HG03139 (cell line): Measurements from ENCODE around the gene EN1.

Experiments
- ATAC-seq: cut with Tn5 transposase; IDR thresholded peaks from one replicate; pipeline ENCODE4 v1.9.1; 2021; ENCODE audit not compliant: unreplicated experiment

The EN1 gene

DNA sequence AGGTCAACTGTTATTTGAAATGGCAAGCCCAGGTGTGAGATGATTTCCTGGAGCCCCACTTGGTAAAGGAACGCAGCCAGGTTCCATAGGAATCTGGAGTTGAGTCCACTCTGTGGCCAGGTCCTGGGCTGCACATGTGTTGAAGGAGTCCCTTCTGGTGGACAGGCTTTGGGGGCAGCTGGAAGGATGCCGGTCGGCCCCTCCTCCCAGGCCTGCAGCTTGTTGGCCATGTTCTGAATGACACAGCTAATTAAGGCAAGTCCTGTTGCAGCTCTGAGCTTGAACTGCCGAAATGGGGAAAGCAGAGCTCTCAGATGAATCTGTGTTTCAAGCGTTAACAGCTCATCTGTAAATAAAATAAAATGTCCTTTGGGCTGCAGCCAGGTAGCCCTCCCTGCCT lies 23.8 kb downstream of the EN1 start:
- ATAC-seq: no peak

GRCh38 chr2:118822572-118822971 lies 24.9 kb downstream of the EN1 start:
- no peak for ATAC-seq

GRCh38 chr2:118822015-118822414 lies 25.4 kb downstream of the EN1 start:
- ATAC-seq: no peak

- ATAC-seq: no peak
These were observed 30.0 kb downstream of the EN1 start for GRCh38 chr2:118817469-118817868.

GRCh38 chr2:118816669-118817068 lies 30.8 kb downstream of the EN1 start:
- no peak for ATAC-seq

GRCh38 chr2:118815731-118816130 lies 31.7 kb downstream of the EN1 start:
- no peak for ATAC-seq

- ATAC-seq: no peak
These were observed 32.1 kb downstream of the EN1 start for GRCh38 chr2:118815314-118815713.

DNA sequence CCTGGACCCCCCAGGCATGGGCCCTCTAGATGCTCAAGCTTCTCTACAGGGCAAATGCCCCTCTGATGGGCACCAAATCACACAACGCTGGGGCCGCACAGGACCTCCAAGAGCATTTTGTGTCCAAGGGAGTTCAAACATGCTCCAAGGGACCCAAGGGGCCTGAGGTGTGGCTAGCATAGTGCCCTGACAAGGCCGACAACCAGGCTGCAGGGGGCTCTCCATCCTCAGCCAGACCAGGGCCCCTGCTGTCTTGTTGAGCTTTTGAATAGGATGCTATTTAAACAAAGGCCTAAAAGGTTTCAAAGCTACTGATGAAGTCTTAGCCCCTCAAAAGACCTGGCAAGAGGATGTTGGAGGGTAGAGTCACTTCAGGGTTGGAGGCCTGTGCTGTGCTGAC lies 33.1 kb downstream of the EN1 start:
- no peak for ATAC-seq

DNA sequence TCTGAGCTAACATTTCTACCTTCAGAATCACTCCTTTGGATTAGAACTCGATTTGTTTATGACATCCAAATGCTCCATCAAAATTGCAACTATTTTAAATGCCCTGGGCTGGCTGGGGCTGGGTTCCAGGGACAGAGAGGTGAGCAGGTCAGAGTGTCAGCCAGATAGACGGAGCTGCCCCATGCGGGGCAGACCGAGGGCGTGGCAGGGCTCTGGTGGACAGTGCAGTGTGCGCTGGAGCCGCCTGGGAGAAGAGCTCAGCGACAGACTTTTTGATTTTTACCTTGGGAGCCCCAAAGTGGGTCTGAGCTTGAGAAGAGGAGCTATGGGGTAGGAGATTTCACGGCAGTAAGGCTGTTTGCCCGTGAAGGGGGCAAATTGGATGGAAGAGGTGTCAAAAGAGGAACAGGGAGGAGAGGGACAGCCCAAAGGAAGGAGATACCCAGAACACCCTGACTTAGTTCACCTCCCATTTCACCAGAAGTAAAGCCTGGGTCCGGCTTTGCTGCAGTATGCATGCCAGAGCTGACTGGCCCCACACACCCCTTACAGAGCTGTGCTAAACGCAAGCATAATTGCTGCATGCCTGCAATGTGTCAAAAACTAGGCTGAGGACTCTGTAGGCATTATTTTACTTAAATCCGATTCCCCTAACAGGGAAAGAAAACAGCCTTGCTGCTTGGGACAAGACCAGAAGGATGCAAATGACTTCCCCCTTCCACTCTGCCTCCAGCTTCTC lies 33.7 kb downstream of the EN1 start:
- ATAC-seq: no peak

GRCh38 chr2:118813111-118813510 lies 34.3 kb downstream of the EN1 start:
- ATAC-seq: no peak

GRCh38 chr2:118812552-118812951 lies 34.9 kb downstream of the EN1 start:
- ATAC-seq: no peak

- ATAC-seq: no peak
These were observed 35.8 kb downstream of the EN1 start for GRCh38 chr2:118811514-118812115.

DNA sequence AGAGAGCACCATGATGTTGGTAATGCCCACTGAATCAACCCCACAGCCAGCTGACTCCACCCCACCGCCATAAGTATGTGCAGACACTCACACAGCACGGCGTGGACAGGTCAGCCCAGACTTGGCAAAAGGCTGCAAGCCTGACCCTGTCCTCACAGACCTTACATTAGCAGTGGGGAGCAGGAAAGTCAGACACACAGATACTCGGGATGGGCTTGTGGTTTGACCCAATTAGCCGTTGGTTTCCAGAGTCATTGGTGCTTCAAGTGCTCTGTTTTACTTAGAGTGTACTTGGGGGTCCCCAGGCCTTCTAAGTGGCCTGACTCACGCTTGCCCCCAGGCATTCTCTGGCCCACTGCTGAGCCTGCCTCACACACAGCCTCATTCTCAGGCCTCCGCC lies 36.7 kb downstream of the EN1 start:
- ATAC-seq: no peak

DNA sequence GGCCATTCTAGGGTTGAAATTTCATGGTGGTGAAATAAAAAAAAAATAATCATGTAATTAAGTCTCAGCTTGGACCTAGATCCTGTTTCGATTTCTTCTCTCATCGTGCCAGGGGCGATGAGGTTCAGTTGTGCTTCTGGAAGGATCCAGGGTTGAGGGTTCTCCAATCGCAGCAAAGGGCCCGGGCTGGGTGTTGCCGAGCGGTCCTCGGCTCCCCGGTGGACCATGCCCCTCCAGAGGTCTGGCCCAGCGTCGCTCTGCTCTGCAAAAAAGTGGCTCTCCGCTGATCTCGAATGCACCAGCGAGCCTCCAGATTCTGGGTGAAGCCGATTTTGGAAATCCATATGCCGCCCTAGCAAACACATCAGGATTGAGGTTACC lies 39.0 kb downstream of the EN1 start:
- no peak for ATAC-seq

DNA sequence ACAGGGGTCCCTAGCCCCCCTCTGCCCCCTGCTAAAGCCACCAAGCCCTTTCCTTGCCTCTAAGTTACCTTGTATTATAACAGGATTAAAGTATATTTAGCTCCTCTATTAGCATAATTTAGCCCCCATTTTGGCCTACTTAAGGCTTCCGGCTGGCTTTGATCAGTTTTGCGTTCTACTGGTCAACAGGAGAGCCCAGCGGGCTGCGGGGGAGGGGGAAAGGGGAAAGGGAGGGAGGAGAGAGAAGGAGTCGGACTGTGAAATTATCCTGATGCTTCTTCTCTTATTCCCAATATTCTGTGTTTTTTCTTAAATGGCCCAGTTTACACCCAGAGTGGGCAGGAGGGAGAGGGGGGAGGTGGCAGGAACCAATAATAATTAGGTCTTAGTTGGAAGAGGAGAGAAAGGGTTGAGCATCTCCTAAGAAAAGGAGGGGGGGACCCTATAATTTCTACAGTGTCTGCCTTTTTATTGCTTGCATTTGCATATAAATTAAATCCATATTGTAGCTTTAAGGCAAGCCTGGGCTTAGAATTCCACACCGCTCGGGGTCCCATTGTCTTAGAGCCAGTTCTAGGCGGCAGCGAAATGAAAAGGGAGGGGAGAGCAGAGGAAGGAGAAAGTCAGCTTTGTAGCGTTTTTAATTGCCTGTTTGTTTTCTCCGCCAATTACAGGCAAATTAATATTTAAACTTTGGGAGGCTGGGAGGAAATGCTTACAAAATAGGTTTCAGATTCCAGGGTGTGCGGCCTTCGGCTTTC lies 39.6 kb downstream of the EN1 start:
- ATAC-seq: no peak

GRCh38 chr2:118806797-118807667 lies 40.4 kb downstream of the EN1 start:
- ATAC-seq: no peak

- no peak for ATAC-seq
These were observed 42.3 kb downstream of the EN1 start for GRCh38 chr2:118805064-118805690.

DNA sequence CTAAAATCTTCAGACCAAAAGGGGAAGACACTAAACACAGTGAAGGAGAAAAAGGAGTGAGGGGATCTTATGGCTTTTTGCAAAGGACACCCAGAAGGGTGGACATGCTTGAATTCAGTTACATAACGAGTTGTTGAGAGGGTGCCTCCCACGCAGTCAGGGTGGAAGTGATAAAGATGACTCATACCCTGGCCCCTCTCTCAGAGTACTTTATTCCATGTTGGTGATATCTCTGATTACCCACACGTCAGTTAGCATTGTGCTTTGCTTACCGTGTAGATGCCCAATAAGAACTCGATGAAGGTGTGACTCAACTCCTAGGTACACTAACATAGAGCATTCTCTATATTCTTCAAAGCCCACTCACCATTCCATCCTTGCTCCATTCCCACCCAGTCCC lies 44.4 kb downstream of the EN1 start:
- ATAC-seq: no peak

GRCh38 chr2:118801151-118801550 lies 46.3 kb downstream of the EN1 start:
- ATAC-seq: no peak

- no peak for ATAC-seq
These were observed 46.7 kb downstream of the EN1 start for GRCh38 chr2:118800736-118801135.

- no peak for ATAC-seq
These were observed 52.9 kb downstream of the EN1 start for GRCh38 chr2:118794546-118794945.
